Liver (tissue), 9 donors: ENCODE measurements around the gene ANKFN1. TPM values are rescaled to one million over a fixed set of nuclear protein-coding genes. Genes with fewer than 3 reads are reported as not detected.

Experiments
- DNase-seq: peaks from one replicate; pipeline ENCODE4 v3.0.0-alpha.2; 2017; ENCODE audit warnings: low spot score
- H3K27ac ChIP-seq, 2 donors: one replicate each; pipeline ENCODE4 v1.7.0; 2013; ENCODE audit warnings: inconsistent platforms in 2 of 2, low read length in 2 of 2, control low read depth in 1 of 2, low read depth in 1 of 2, mild to moderate bottlenecking in 1 of 2
- H3K27me3 ChIP-seq, 4 donors: one replicate each; pipeline versions ENCODE4 v1.6.1 to v1.7.0; 2013; ENCODE audit warnings: low read length in 3 of 4, inconsistent platforms in 1 of 4, mild to moderate bottlenecking in 1 of 4, moderate library complexity in 1 of 4; ENCODE audit not compliant: control insufficient read depth in 4 of 4, insufficient read depth in 4 of 4
- H3K36me3 ChIP-seq, 4 donors: one replicate each; pipeline versions ENCODE4 v1.6.1 to v1.7.0; 2013; ENCODE audit warnings: low read length in 3 of 4, mild to moderate bottlenecking in 3 of 4, low read depth in 1 of 4, moderate library complexity in 1 of 4; ENCODE audit not compliant: control insufficient read depth in 4 of 4, insufficient read depth in 3 of 4
- H3K4me1 ChIP-seq, 4 donors: one replicate each; pipeline versions ENCODE4 v1.6.1 to v1.7.0; 2013; ENCODE audit warnings: low read length in 3 of 4, mild to moderate bottlenecking in 3 of 4, moderate library complexity in 1 of 4; ENCODE audit not compliant: control insufficient read depth in 4 of 4, insufficient read depth in 4 of 4
- H3K4me3 ChIP-seq, 3 donors: one replicate each; pipeline versions ENCODE4 v1.6.1 to v1.7.0; 2013; ENCODE audit warnings: low read length in 3 of 3, control low read depth in 1 of 3, low read depth in 1 of 3, mild to moderate bottlenecking in 1 of 3
- H3K9ac ChIP-seq, 2 donors: one replicate each; pipeline ENCODE4 v1.7.0; 2013; ENCODE audit warnings: low read length in 2 of 2, mild to moderate bottlenecking in 2 of 2, moderate library complexity in 2 of 2, control low read depth in 1 of 2, low read depth in 1 of 2
- H3K9me3 ChIP-seq, 4 donors: one replicate each; pipeline versions ENCODE4 v1.6.1 to v1.7.0; 2013; ENCODE audit warnings: low read length in 3 of 4; ENCODE audit not compliant: control insufficient read depth in 4 of 4
- FOXA1 ChIP-seq: IDR thresholded peaks from 2 replicates; pipeline ENCODE4 v1.6.1; 2016; ENCODE audit warnings: antibody characterized with exemption
- FOXA2 ChIP-seq: IDR thresholded peaks from 2 replicates; pipeline ENCODE4 v1.6.1; 2016; ENCODE audit warnings: antibody characterized with exemption
- GABPA ChIP-seq, 2 donors: IDR thresholded peaks in 1 of 2; conservative IDR thresholded peaks in 1 of 2; 2 replicates each; pipeline ENCODE4 v1.6.1; 2016; ENCODE audit warnings: antibody characterized with exemption in 2 of 2, mild to moderate bottlenecking in 1 of 2, moderate library complexity in 1 of 2
- HNF4A ChIP-seq, 2 donors: conservative IDR thresholded peaks; 2 replicates each; pipeline ENCODE4 v1.6.1; 2016; ENCODE audit warnings: antibody characterized with exemption in 2 of 2, mild to moderate bottlenecking in 2 of 2
- NR2F2 ChIP-seq: IDR thresholded peaks from 2 replicates; pipeline ENCODE4 v1.6.1; 2016; ENCODE audit warnings: antibody characterized with exemption
- RAD21 ChIP-seq, 2 donors: IDR thresholded peaks; 2 replicates each; pipeline ENCODE4 v1.6.1; 2016; ENCODE audit warnings: antibody characterized with exemption in 2 of 2, mild to moderate bottlenecking in 2 of 2
- RXRA ChIP-seq, 2 donors: IDR thresholded peaks; 2 replicates each; pipeline ENCODE4 v1.6.1; 2017 to 2018; ENCODE audit warnings: antibody characterized with exemption in 2 of 2, mild to moderate bottlenecking in 1 of 2
- SP1 ChIP-seq: IDR thresholded peaks from 2 replicates; pipeline ENCODE4 v1.6.1; 2018; ENCODE audit warnings: antibody characterized with exemption, mild to moderate bottlenecking
- YY1 ChIP-seq: IDR thresholded peaks from 2 replicates; pipeline ENCODE4 v1.6.1; 2016; ENCODE audit warnings: antibody characterized with exemption, mild to moderate bottlenecking
- WGBS: extraction: QIAGEN DNeasy Blood & Tissue Kit; methylation state at CpG from one replicate; pipeline ENCODE4 v1.1.7; 2013; 5-methylcytosine and 5-hydroxymethylcytosine counted together
- polyA plus RNA-seq, 2 donors: library from polyadenylated mRNA; stranded (reverse) in 1 of 2; unstranded in 1 of 2; fragments of 200-250 nt in 1 of 2; fragments of >200 nt in 1 of 2; fragmentation: Nextera tagmentation in 1 of 2; extraction: Ambion mirVana in 1 of 2; gene quantifications; one replicate each; pipeline versions ENCODE4 v1.2.1 to v1.2.3, GENCODE V29; 2013 to 2015
- total RNA-seq, 2 donors: library from RNA; depleted of rRNA; stranded (reverse); fragments of >200 nt; gene quantifications; one replicate each; pipeline ENCODE4 v1.2.3, GENCODE V29; 2014
- TF ChIP-seq, protein P1 (sequence below): IDR thresholded peaks from 2 replicates; pipeline ENCODE4 v1.6.1; 2016; ENCODE audit warnings: antibody characterized with exemption, mild to moderate bottlenecking
- TF ChIP-seq, protein P2 (sequence below): IDR thresholded peaks from 2 replicates; pipeline ENCODE4 v1.6.1; 2016; ENCODE audit warnings: antibody characterized with exemption
- TF ChIP-seq, protein P3 (sequence below): fragments of 150-350 bp; IDR thresholded peaks from 2 replicates; pipeline ENCODE4 v1.5.1; 2017; ENCODE audit warnings: improper control_type of control experiment, low read depth, low read length; ENCODE audit not compliant: missing input control
- donor health status: healthy.
- donor health status: healthy.
- donor health status: healthy.
- donor health status: healthy.
- donor health status: healthy.

The ANKFN1 gene
- total and polyA plus RNA-seq, 4 donors, result not detected

DNA sequence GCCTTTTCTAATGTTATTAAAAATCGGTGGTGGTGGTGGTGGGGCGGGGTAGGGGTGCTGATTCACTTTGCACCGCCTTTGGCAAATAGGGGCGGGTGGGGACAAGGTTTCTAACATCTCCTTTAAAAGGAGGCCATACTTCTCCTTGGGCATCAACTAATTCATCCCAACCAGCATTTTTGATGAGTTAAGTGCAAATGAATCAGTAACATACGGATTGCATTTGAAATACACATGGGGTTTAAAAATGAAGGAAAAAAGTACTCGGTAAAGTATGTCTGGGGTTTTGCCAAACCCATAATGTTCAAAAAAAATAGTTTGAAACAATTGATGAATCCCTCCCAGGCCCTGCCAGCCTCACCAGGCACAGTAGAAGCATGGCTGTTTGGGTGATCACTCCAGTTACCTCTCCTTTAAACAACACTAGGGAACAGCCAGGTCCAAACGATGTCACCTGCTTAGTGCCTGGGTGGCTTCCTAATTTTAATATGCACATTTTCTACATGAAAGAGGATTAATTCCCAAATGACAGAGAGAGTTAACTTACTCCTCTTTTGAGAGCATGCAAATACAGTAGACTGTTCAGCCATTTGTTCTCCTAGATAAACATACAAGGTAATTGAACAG, 107.2 kb downstream of the ANKFN1 start:
- no peaks in the 10 kb centered on the region for H3K9me3 ChIP-seq
- no peak for TF ChIP-seq FOXA2
- TF ChIP-seq, protein P1, sequence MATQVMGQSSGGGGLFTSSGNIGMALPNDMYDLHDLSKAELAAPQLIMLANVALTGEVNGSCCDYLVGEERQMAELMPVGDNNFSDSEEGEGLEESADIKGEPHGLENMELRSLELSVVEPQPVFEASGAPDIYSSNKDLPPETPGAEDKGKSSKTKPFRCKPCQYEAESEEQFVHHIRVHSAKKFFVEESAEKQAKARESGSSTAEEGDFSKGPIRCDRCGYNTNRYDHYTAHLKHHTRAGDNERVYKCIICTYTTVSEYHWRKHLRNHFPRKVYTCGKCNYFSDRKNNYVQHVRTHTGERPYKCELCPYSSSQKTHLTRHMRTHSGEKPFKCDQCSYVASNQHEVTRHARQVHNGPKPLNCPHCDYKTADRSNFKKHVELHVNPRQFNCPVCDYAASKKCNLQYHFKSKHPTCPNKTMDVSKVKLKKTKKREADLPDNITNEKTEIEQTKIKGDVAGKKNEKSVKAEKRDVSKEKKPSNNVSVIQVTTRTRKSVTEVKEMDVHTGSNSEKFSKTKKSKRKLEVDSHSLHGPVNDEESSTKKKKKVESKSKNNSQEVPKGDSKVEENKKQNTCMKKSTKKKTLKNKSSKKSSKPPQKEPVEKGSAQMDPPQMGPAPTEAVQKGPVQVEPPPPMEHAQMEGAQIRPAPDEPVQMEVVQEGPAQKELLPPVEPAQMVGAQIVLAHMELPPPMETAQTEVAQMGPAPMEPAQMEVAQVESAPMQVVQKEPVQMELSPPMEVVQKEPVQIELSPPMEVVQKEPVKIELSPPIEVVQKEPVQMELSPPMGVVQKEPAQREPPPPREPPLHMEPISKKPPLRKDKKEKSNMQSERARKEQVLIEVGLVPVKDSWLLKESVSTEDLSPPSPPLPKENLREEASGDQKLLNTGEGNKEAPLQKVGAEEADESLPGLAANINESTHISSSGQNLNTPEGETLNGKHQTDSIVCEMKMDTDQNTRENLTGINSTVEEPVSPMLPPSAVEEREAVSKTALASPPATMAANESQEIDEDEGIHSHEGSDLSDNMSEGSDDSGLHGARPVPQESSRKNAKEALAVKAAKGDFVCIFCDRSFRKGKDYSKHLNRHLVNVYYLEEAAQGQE, result no peak
- no peak for TF ChIP-seq GABPA (IDR thresholded peaks at IDR 0.05 in 1 of 2, conservative IDR thresholded peaks at IDR 0.05 in 1 of 2)
- TF ChIP-seq, protein P2, sequence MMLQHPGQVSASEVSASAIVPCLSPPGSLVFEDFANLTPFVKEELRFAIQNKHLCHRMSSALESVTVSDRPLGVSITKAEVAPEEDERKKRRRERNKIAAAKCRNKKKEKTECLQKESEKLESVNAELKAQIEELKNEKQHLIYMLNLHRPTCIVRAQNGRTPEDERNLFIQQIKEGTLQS, result no peak
- TF ChIP-seq RXRA (IDR thresholded peaks at IDR 0.05), result no peak
- no peak for DNase-seq
- no peak overlapping the region for H3K27ac ChIP-seq
- peaks cover 0 to 8% (median 0%) of the 10 kb centered on the region in 4 donors for H3K27me3 ChIP-seq
- H3K4me1 ChIP-seq, result no peaks in the 10 kb centered on the region
- WGBS, result 85% methylated on average over 7 of the region's 7 CpGs
- H3K9ac ChIP-seq, result no peak overlapping the region
- H3K4me3 ChIP-seq, result no peak overlapping the region
- H3K36me3 ChIP-seq, result no peaks in the 10 kb centered on the region

DNA sequence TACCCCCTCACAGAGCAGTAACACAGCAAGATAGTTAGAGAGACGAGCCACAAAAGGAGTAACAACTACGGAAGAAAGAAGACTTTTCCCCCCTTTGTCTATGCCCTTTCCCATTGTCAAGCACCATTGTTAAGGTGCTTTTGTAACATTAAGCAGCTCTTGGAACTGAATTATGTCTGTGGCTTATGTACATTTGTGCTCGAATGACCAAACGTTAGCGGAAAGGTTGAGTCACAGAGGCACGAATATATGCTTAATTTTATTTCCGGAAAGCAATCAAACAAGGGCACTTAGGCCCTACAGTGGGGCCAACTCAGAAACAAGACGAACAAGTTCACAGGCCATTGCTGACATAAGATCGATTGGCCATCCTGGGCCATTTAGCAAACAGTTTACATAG, 109.5 kb downstream of the ANKFN1 start:
- Histone ChIP-seq H3K27me3 (peaks cover 0 to 8% (median 0%) of the 10 kb centered on the region in 4 donors), H3K9ac (no peak overlapping the region), H3K36me3 (no peaks in the 10 kb centered on the region), H3K27ac (no peak overlapping the region), H3K4me1 (no peaks in the 10 kb centered on the region), H3K9me3 (no peaks in the 10 kb centered on the region), H3K4me3 (no peak overlapping the region)
- TF ChIP-seq HNF4A (conservative IDR thresholded peaks at IDR 0.05), result no peak
- no peak for TF ChIP-seq GABPA (IDR thresholded peaks at IDR 0.05 in 1 of 2, conservative IDR thresholded peaks at IDR 0.05 in 1 of 2)
- no peak for TF ChIP-seq SP1
- TF ChIP-seq, protein P3, sequence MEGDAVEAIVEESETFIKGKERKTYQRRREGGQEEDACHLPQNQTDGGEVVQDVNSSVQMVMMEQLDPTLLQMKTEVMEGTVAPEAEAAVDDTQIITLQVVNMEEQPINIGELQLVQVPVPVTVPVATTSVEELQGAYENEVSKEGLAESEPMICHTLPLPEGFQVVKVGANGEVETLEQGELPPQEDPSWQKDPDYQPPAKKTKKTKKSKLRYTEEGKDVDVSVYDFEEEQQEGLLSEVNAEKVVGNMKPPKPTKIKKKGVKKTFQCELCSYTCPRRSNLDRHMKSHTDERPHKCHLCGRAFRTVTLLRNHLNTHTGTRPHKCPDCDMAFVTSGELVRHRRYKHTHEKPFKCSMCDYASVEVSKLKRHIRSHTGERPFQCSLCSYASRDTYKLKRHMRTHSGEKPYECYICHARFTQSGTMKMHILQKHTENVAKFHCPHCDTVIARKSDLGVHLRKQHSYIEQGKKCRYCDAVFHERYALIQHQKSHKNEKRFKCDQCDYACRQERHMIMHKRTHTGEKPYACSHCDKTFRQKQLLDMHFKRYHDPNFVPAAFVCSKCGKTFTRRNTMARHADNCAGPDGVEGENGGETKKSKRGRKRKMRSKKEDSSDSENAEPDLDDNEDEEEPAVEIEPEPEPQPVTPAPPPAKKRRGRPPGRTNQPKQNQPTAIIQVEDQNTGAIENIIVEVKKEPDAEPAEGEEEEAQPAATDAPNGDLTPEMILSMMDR, result no peak
- no peak for TF ChIP-seq FOXA1
- TF ChIP-seq YY1, result no peak
- TF ChIP-seq, protein P2, result no peak
- TF ChIP-seq, protein P1, result no peak
- no peak for TF ChIP-seq RAD21 (IDR thresholded peaks at IDR 0.05)
- no peak for TF ChIP-seq NR2F2
- no peak for DNase-seq
- WGBS, result 74% methylated on average over 9 of the region's 9 CpGs
